Hematopoietic multipotent progenitor cell treated with erythropoietin and hydrocortisone succinate and interleukin-3 and kit ligand, for 8 days (in vitro differentiated cells): ENCODE results near the gene ACTN1.

Source experiments
- DNase-seq: peaks from one replicate; pipeline ENCODE4 v3.0.0-alpha.2; 2015

ACTN1 gene

DNA sequence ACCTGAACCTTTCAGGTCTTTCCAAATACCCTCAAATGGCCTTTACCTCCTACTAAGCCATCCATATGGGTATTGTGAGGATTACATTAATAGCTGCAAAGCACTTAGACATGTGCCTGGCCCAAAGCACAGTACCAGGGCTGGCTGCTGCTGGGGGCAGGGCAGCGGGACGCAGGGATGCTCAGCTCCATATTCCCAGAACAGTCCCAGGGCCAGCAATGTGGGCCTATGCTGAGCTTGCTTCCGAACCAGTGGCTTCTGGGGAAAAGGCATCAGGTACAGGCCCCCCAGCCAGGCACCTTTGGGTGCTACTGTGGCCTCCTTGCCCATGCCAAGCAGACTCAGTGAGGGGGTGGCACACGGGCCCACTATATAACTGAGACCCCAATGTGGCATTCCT, 10.4 kb downstream of the ACTN1 start:
- no peak for DNase-seq

GRCh38 chr14:68968051-68968450, 11.1 kb downstream of the ACTN1 start:
- DNase-seq = no peak

- DNase-seq = no peak
Observed at GRCh38 chr14:68967459-68967940, 11.6 kb downstream of the ACTN1 start.

- DNase-seq = peak; percentile 47
Observed at GRCh38 chr14:68966872-68967301, 12.2 kb downstream of the ACTN1 start.

DNA sequence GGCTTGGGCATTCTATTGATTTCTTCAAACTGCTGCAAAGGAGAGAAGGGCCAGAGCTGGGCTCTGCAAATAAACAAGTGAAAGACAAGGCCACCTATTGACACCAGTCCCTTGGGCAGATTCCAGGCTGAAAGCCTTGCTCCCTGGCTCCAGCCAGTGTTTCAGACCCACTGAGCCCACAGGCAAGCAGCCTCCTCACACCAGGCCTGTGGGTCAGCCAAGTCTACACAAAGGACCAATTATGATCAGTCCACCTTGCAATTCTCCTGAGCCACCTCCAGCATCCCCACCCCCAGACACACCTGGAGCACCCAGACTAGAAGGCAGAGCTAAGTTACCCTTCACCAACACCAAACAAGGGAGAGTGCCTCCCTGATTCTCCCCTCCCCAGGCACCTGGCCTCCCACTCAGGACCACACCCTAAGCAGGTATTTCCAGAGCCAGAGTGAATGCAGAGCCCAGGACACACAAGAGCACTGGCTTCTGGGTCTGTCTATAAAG, 13.8 kb downstream of the ACTN1 start:
- DNase-seq = no peak

DNA sequence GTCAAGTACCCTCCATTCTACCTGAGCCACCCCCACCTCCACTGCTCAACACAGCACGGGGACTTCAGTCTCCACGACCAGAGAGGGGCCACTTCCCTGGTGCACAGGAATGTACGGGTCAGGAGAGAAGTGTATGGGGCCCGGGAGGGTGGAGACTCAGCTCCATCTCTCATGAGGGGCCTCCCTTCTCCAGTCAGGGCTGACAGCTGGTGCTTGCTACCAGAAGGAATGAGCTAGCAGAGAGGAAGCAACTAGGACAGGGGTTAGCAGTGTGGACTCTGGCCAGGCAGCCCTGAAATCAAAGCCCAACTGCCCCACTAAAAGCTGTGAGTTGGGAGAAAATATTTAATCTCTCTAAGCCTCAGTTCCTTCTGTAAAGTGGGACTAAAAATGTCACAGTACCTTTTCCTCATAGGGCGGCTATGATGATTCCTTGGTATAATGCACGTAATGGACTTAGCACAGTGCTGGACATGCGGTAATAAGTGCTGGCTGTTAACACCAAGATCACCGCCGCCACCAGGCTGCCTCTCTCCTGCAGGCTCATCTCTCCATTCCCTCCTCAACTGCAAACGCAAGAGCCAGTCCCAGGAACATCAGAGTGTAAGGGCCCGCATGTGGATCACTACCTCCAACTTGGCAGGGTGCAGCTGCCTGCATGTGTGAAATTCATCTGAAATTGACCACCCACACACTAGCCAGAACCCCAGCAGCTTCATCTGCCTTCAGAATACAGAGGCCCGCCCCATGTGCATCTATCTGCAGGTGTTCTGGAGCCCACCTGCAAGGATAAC, 14.6 kb downstream of the ACTN1 start:
- no peak for DNase-seq

DNA sequence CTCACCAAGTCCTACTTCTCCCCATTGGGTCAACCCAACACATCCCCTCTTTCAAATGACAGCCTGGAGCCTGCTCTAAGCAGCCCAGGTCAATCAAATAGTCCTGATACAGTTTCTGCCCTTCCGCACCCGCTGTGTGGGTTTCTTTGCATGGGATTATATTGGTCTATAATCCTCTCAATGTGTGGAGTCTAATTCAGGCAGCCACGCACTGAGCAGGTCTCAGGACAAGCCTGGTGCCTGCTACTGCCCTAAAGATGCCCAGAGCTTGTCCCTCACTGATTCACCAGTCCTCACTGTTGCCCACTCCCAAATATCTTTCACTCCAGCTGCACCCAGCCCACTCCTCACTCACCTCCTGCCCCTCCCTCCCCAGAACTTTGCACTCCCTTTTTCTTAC, 16.4 kb downstream of the ACTN1 start:
- no peak for DNase-seq

- DNase-seq = no peak
Observed at GRCh38 chr14:68961781-68962584, 17.1 kb downstream of the ACTN1 start.

DNA sequence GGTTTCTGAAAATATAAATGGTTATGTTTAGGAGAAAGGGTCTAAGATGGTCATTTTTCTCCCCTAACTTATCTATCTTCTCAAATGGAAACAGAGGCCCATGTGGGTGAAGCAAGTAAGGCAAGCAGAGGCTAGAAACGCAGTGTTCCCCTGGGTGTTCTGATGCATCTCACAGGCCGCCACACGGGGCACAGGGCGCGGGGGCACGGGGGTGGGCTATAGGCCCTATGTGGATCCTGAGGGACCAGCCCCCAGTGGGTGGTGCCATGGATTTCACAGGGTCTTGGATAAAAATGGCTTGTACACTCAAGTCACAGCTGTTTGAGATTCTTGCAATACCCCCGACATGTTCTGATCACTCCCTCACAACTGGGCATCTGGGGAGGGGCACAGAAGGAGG, 17.7 kb downstream of the ACTN1 start:
- DNase-seq = no peak

DNA sequence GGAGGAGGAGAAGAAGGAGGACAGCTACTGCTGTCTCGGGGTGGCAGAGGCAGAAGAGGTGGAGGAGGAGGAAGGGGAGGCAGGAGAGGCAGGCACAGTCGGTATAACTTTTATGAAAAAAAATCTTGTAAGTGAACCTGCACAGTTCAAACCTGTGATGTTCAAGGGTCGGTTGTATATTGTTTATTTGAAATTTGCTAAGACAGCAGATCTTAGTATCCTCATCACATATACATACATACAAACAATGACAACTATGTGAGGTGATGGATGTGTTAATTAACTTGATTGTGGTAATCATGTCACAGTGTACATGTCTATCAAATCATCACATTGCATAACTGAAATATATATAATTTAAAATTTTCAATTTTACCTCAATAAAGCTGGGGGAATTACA, 19.0 kb downstream of the ACTN1 start:
- DNase-seq = no peak

DNA sequence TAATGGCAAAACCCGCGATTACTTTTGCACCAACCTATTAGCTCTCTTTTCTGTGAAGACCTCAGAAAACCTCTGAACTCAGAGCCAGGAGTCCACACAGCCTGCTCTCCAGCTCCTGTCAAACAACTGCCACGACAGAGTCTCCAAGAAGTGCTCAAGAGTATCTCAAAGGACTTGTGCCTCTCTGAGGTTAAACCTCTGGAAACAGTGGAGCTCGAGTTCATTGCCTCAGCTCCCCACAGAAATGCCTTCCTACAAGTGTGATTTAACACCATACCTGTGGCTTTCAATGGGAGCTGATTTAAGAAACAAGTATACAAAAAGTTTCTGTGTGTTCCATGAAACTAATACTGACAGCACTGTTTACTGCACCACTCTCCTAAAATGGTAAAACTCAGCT, 20.1 kb downstream of the ACTN1 start:
- DNase-seq = no peak

DNA sequence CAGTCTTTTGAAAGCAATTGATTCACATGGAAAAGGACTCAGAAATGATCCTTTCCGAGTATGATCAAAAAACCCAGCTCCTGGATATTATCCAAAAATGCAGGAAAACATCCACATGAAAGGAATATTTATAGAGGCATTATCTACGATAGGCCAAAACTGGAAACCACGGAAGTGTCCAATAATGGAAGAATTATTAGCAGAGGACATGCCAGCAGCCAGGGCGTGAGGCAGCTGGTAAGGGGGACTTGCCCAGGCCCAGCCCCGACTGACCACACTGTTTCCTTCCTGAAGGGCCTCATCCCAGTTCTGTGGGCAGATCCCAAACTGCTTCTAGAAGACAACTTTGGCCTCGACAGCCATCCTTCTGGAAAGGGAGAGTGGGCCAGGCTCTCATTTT, 20.5 kb downstream of the ACTN1 start:
- no peak for DNase-seq

GRCh38 chr14:68957775-68958174, 21.3 kb downstream of the ACTN1 start:
- no peak for DNase-seq

- DNase-seq = no peak
Observed at GRCh38 chr14:68956724-68957123, 22.4 kb downstream of the ACTN1 start.

- DNase-seq = no peak
Observed at GRCh38 chr14:68955851-68956179, 23.3 kb downstream of the ACTN1 start.

DNA sequence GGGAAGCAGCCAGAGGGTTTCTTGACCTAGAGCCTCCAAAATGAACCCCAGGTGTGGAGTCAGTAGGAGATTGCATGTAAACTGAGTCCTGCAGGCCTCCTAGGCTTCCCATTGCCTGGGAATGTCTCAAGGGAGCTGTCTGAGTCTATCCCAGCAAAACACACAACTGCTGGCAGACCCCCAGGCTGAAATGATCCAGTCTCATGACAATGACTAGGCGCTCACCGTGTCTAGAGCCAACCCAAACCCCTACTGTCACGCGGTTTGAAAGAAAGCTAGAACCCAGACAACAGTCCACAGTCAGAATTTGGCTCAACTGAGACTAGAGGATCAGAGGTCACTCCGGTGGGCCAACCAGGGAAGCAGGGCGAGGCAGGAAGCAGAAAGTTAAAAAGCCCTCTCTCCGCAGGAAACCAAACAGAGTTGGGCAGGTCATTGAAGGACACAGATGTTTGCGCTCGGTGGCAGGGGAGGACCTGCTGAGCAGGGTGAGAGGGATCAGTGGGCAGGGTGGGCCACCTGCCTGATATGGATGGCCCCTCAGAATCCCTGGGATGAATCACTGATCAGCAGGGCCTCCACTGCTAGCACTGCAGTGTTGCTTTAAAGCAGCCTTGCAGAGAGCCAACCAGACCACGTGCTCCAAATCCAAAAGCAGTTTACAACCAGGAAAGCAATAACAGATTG, 23.8 kb downstream of the ACTN1 start:
- DNase-seq = no peak

- DNase-seq = peak; percentile 36
Observed at GRCh38 chr14:68953196-68953555, 25.9 kb downstream of the ACTN1 start.

GRCh38 chr14:68952531-68953195, 26.4 kb downstream of the ACTN1 start:
- no peak for DNase-seq

DNA sequence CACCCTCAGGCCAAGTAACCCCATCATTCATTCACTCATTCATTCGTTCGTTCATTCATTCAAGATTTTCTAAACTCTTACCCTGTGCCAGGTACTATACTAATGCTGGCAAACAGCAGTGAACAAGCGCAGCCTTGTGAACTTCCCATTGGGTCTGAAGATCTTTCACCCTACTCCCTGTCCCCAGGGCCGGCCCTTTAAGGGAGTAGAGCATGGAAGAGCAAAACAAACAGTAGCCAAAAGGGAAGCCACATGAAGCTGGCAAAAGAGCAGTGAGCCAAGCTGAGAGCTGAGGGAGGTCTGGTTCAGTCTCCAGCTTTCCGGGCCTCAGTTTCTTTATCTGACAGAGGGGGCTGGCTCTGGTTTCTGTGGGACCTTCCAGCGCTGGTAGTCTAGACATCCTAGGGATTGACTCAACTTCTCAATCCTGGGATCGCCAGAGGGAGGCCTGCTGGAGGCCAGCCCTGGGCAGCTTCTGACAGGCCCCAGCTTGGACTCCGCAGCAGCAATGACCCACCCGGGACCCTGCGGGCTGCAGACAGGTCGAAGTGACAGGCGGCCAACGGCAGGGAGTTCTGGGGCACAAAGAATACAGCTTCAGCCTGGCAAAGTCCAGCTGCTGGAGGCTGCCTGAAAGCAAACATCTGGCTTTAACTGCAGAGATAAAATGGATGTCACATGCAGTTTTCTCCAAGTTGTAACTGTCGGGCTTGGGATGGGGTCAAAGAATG, 27.1 kb downstream of the ACTN1 start:
- no peak for DNase-seq

DNA sequence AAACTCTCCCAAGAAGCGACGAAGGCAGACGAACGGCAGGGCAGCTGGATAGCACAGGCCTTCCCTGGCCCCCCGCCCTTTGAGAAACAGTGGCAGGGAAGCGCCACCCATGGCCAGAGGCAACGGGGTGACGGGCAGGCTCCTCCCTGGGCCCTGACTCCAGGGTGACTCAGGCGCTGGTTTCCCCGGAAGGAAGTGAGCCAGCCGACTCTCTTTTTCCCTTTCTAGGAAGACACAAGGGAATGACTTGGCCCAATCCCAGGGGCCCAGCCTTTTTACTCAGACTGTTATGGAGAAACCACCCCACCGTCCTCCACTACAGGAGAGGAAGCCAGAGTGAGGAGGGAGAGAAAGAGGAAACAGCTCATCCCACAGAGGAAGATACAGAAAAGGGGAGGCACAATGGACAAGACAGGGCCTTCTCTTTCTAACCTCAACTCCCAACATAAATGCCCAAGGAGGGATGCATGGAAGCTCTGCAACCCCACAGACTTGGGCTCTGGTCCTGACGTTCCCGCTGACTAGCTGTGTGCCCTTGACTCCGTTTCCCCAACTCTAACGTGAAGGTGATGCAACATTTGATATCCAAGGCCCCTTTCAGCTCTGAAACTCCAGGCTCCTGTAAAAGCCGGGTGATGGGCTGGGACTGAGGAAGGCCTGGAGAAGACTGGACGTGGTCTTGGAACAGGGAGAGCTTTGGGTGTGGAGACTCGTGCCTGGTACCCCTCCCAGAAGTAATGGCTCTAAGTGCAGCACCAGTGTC, 27.9 kb downstream of the ACTN1 start:
- no peak for DNase-seq

DNA sequence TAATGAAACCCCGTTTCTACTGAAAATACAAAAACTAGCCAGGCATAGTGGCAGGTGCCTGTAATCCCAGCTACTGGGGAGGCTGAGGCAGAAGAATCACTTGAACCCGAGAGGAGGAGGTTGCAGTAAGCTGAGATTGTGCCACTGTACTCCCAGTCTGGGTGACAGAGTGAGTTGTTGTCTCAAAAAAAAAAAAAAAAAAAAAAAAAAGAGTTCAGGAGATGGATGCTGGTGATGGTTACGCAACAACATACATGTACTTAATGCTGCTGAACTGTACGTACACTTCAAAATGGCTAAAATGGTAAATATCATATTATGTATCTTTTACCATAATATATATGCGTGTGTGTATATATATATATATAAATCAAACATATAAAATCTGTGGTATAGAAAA, 29.0 kb downstream of the ACTN1 start:
- no peak for DNase-seq

- DNase-seq = no peak
Observed at GRCh38 chr14:68949601-68949965, 29.5 kb downstream of the ACTN1 start.
